Trophoblast cell (in vitro differentiated cells and primary cell): ENCODE results near the gene PPP1R9A.

Source experiments
- DNase-seq, 2 donors: peaks; one replicate each; pipeline ENCODE4 v3.0.0-alpha.2; 2016
- H2AFZ ChIP-seq: 2 replicates; pipeline ENCODE4 v1.6.1; 2013; ENCODE audit warnings: low read length, moderate library complexity, mild to moderate bottlenecking; ENCODE audit not compliant: insufficient read depth, poor library complexity
- H2AK5ac ChIP-seq: 2 replicates; pipeline ENCODE4 v1.6.1; 2013; ENCODE audit warnings: mild to moderate bottlenecking, low read length
- H2BK120ac ChIP-seq: 2 replicates; pipeline ENCODE4 v1.6.1; 2013; ENCODE audit warnings: low read length, mild to moderate bottlenecking, moderate library complexity; ENCODE audit not compliant: insufficient read depth, poor library complexity
- H2BK12ac ChIP-seq: 2 replicates; pipeline ENCODE4 v1.6.1; 2013; ENCODE audit warnings: mild to moderate bottlenecking, low read length, moderate library complexity
- H2BK5ac ChIP-seq: 2 replicates; pipeline ENCODE4 v1.6.1; 2013; ENCODE audit warnings: low read length, low read depth, moderate library complexity, mild to moderate bottlenecking; ENCODE audit not compliant: poor library complexity
- H3K14ac ChIP-seq: 2 replicates; pipeline ENCODE4 v1.6.1; 2013; ENCODE audit warnings: mild to moderate bottlenecking, low read length
- H3K18ac ChIP-seq: 2 replicates; pipeline ENCODE4 v1.6.1; 2013; ENCODE audit warnings: mild to moderate bottlenecking, low read length
- H3K23ac ChIP-seq: 2 replicates; pipeline ENCODE4 v1.6.1; 2013; ENCODE audit warnings: low read length
- H3K27ac ChIP-seq: 2 replicates; pipeline ENCODE4 v1.5.1; 2013; ENCODE audit warnings: low read depth, mild to moderate bottlenecking, inconsistent platforms, low read length, moderate library complexity
- H3K27me3 ChIP-seq: 2 replicates; pipeline ENCODE4 v1.6.1; 2013; ENCODE audit warnings: inconsistent platforms, mild to moderate bottlenecking, low read length, moderate library complexity; ENCODE audit not compliant: insufficient read depth
- H3K36me3 ChIP-seq, 2 experiments: 1 replicate in 1 of 2; 2 replicates in 1 of 2; pipeline ENCODE4 v1.6.1; 2013; ENCODE audit warnings: low read length in 2 of 2, mild to moderate bottlenecking in 2 of 2, moderate library complexity in 1 of 2; ENCODE audit not compliant: insufficient read depth in 2 of 2, control insufficient read depth in 1 of 2
- H3K4ac ChIP-seq: 2 replicates; pipeline ENCODE4 v1.6.1; 2013; ENCODE audit warnings: low read depth, mild to moderate bottlenecking, low read length, moderate library complexity
- H3K4me1 ChIP-seq, 2 experiments: 1 replicate in 1 of 2; 2 replicates in 1 of 2; pipeline ENCODE4 v1.6.1; 2013; ENCODE audit warnings: low read length in 2 of 2, mild to moderate bottlenecking in 2 of 2, moderate library complexity in 1 of 2; ENCODE audit not compliant: insufficient read depth in 2 of 2, control insufficient read depth in 1 of 2
- H3K4me2 ChIP-seq: 2 replicates; pipeline ENCODE4 v1.6.1; 2013; ENCODE audit warnings: inconsistent platforms, mild to moderate bottlenecking, low read length, moderate library complexity
- H3K4me3 ChIP-seq: 2 replicates; pipeline ENCODE4 v1.5.1; 2013; ENCODE audit warnings: mild to moderate bottlenecking, low read depth, low read length, inconsistent platforms
- H3K79me1 ChIP-seq: one replicate; pipeline ENCODE4 v1.6.1; 2013; ENCODE audit warnings: low read length
- H3K79me2 ChIP-seq: 2 replicates; pipeline ENCODE4 v1.6.1; 2013; ENCODE audit warnings: low read length, mild to moderate bottlenecking; ENCODE audit not compliant: control insufficient read depth, insufficient read depth, poor library complexity
- H3K9ac ChIP-seq: 2 replicates; pipeline ENCODE4 v1.6.1; 2013; ENCODE audit warnings: mild to moderate bottlenecking, low read length
- H3K9me3 ChIP-seq: 2 replicates; pipeline ENCODE4 v1.6.1; 2013; ENCODE audit warnings: low read depth, mild to moderate bottlenecking, control low read depth, inconsistent platforms, low read length; ENCODE audit not compliant: insufficient read depth
- H4K12ac ChIP-seq: 2 replicates; pipeline ENCODE4 v1.6.1; 2013; ENCODE audit warnings: low read depth, mild to moderate bottlenecking, low read length, moderate library complexity
- H4K8ac ChIP-seq: 2 replicates; pipeline ENCODE4 v1.6.1; 2013; ENCODE audit warnings: low read depth, mild to moderate bottlenecking, low read length, moderate library complexity
- H4K91ac ChIP-seq: one replicate; pipeline ENCODE4 v1.6.1; 2013; ENCODE audit warnings: low read depth, mild to moderate bottlenecking, low read length, moderate library complexity
- WGBS: extraction: QIAGEN DNeasy Blood & Tissue Kit; methylation state at CpG from one replicate; pipeline ENCODE4 v1.1.7; 2013; ENCODE audit warnings: missing lambda C conversion rate; ENCODE audit not compliant: insufficient read length, insufficient coverage; ENCODE audit errors: extremely low coverage; 5-methylcytosine and 5-hydroxymethylcytosine counted together

The PPP1R9A gene

GRCh38 chr7:94875201-94875600 lies 32.2 kb upstream of the PPP1R9A start:
- Histone ChIP-seq H4K8ac (no peak overlapping the region), H3K4me2 (no peak overlapping the region), H3K36me3 (no peaks in the 10 kb centered on the region), H3K9ac (no peak overlapping the region), H3K4me3 (no peak overlapping the region), H3K14ac (no peak overlapping the region), H3K23ac (no peak overlapping the region), H2BK120ac (no peak overlapping the region), H3K27ac (no peak overlapping the region), H3K18ac (no peak overlapping the region), H3K9me3 (peaks cover 9% of the 10 kb centered on the region), H4K91ac (no peak overlapping the region), H3K79me2 (no peaks in the 10 kb centered on the region), H2AFZ (no peak overlapping the region), H3K4me1 (no peaks in the 10 kb centered on the region), H3K4ac (no peak overlapping the region), H3K27me3 (no peaks in the 10 kb centered on the region), H3K79me1 (no peaks in the 10 kb centered on the region), H2BK12ac (no peak overlapping the region), H4K12ac (no peak overlapping the region), H2BK5ac (no peak overlapping the region), H2AK5ac (no peak overlapping the region)
- no peak for DNase-seq

DNA sequence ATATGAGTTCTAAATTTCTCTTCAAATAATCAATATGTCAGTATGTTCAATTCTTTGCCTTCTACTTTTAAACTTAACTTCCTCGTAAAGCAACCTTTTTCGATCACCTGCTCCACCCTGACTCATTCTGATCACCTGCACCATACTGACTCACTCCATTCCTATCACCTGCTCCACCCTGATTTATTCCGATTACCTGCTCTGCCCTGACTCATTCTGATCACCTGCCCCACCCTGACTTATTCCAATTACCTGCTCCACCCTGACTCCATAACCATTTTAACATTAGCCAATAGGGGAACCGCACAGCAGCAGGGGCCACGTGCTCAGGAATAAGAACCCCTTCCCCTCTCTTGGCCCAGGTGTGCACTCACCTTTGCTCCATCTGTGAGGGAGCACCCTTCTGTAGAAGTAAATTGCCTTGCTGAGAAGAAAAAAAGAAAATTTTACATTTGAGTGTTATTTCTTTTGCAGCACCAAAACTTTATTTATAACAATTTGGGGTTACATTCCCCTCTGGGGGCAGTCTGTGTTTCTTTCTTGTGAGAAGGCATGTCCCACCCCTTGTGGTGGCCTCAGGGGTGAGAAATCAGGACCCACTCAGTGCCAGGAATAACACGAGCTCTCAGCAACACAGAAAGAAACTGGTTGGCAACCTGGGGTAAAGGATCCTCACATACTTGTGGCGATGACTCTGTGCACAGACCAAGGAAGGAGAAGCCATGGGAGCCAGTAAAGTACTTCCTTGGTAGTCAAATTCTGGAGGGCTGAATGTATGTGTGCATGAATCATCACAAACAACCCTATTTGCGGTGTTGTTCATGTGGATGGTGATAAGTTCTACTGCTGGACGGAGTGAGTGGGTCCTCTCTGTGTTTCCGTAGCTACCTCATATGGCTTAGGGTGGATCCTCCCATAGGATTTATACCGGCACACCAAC lies 29.4 kb upstream of the PPP1R9A start:
- no peaks in the 10 kb centered on the region for H3K79me1 ChIP-seq
- H3K14ac ChIP-seq: no peak overlapping the region
- no peaks in the 10 kb centered on the region for H3K4me1 ChIP-seq
- H3K9me3 ChIP-seq: peaks cover 9% of the 10 kb centered on the region
- no peak overlapping the region for H3K23ac ChIP-seq
- no peak overlapping the region for H4K8ac ChIP-seq
- H3K18ac ChIP-seq: no peak overlapping the region
- WGBS: no CpG with 5 or more reads among the region's 11 CpGs
- no peak overlapping the region for H2BK5ac ChIP-seq
- no peaks in the 10 kb centered on the region for H3K27me3 ChIP-seq
- no peak overlapping the region for H2AFZ ChIP-seq
- H2BK12ac ChIP-seq: no peak overlapping the region
- no peak overlapping the region for H3K4ac ChIP-seq
- H3K36me3 ChIP-seq: no peaks in the 10 kb centered on the region
- peak overlapping the region; percentile 13 for H3K9ac ChIP-seq
- H3K4me3 ChIP-seq: no peak overlapping the region
- no peak overlapping the region for H4K12ac ChIP-seq
- H3K4me2 ChIP-seq: no peak overlapping the region
- no peaks in the 10 kb centered on the region for H3K79me2 ChIP-seq
- H2BK120ac ChIP-seq: no peak overlapping the region
- DNase-seq: peak; percentile 43 to 70
- H3K27ac ChIP-seq: no peak overlapping the region
- H4K91ac ChIP-seq: no peak overlapping the region
- H2AK5ac ChIP-seq: no peak overlapping the region

DNA sequence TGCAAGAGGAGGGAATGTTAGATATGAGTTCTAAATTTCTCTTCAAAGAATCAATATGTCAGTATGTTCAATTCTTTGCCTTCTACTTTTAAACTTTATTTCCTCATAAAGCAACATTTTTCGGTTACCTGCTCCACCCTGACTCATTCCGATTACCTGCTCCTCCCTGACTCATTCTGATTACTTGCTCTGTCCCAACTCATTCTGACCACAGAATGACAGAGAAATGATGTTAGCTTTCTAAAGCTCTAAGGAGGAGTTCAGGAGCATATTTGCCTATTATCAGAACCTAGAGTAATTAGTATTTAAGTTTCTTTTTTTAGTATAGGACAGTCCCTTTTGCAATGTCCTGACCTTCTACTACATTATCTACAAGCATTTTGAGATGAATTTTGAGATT lies 24.5 kb upstream of the PPP1R9A start:
- no peak overlapping the region for H2AK5ac ChIP-seq
- H4K12ac ChIP-seq: no peak overlapping the region
- H3K9me3 ChIP-seq: peaks cover 6% of the 10 kb centered on the region
- no peaks in the 10 kb centered on the region for H3K79me1 ChIP-seq
- H3K27me3 ChIP-seq: no peaks in the 10 kb centered on the region
- H3K27ac ChIP-seq: no peak overlapping the region
- WGBS: no CpG with 5 or more reads among the region's 2 CpGs
- no peak overlapping the region for H3K4me3 ChIP-seq
- H3K14ac ChIP-seq: no peak overlapping the region
- H3K36me3 ChIP-seq: no peaks in the 10 kb centered on the region
- H3K4ac ChIP-seq: no peak overlapping the region
- H3K9ac ChIP-seq: no peak overlapping the region
- no peak overlapping the region for H4K8ac ChIP-seq
- peak in 1 of 2 donors; percentile 9 for DNase-seq
- no peaks in the 10 kb centered on the region for H3K4me1 ChIP-seq
- no peak overlapping the region for H2BK120ac ChIP-seq
- H2BK5ac ChIP-seq: no peak overlapping the region
- no peak overlapping the region for H3K18ac ChIP-seq
- no peaks in the 10 kb centered on the region for H3K79me2 ChIP-seq
- no peak overlapping the region for H2AFZ ChIP-seq
- H3K23ac ChIP-seq: no peak overlapping the region
- H2BK12ac ChIP-seq: no peak overlapping the region
- no peak overlapping the region for H4K91ac ChIP-seq
- no peak overlapping the region for H3K4me2 ChIP-seq

DNA sequence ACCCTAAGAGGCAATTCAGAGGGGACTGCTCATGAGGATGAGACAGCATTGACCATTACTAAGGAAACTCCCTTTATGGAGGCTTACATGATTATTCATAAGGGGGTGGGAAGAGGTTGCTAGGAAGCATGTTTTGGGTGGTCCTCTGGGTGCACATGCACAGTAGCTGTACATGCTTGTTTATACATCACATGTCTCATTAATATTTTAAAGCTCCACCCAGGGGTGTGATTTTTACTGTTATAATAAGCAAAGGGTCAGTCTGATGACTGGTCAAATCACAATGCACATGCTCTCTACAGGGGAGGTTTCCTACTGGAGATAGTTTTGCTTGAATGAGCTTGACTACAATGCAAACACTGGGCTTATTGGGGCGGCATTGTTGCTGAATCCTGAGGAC lies 23.8 kb upstream of the PPP1R9A start:
- Histone ChIP-seq H3K4me1 (no peaks in the 10 kb centered on the region), H3K4me3 (no peak overlapping the region), H3K18ac (no peak overlapping the region), H3K14ac (no peak overlapping the region), H4K91ac (no peak overlapping the region), H3K27me3 (no peaks in the 10 kb centered on the region), H3K4me2 (no peak overlapping the region), H4K8ac (no peak overlapping the region), H3K36me3 (no peaks in the 10 kb centered on the region), H3K27ac (no peak overlapping the region), H3K79me2 (no peaks in the 10 kb centered on the region), H2BK5ac (no peak overlapping the region), H2AK5ac (no peak overlapping the region), H2AFZ (no peak overlapping the region), H3K4ac (no peak overlapping the region), H3K23ac (no peak overlapping the region), H4K12ac (no peak overlapping the region), H3K79me1 (no peaks in the 10 kb centered on the region), H3K9ac (no peak overlapping the region), H2BK120ac (no peak overlapping the region), H2BK12ac (no peak overlapping the region), H3K9me3 (peaks cover under 1% of the 10 kb centered on the region)
- no peak for DNase-seq
- WGBS: no CpG with 5 or more reads among the region's 1 CpG
